PFSK-1 (cell line): ENCODE measurements around the gene ANKMY1.

Experiments
- FOXP2 ChIP-seq: optimal IDR thresholded peaks from 2 replicates; pipeline ENCODE3; 2011; ENCODE audit warnings: borderline replicate concordance, control low read depth, inconsistent platforms; ENCODE audit not compliant: insufficient read depth; ENCODE audit errors: extremely low read length, extremely low read depth
- POLR2AphosphoS5 ChIP-seq: IDR thresholded peaks from 2 replicates; pipeline ENCODE4 v1.6.1; 2012; ENCODE audit warnings: low read depth, mild to moderate bottlenecking, control low read depth, low read length, moderate library complexity
- REST ChIP-seq, 2 experiments: IDR thresholded peaks; 2 replicates each; pipeline versions ENCODE4 v1.6.1 to v1.8.0; 2011 to 2012; ENCODE audit warnings: low read depth in 2 of 2, low read length in 2 of 2, control low read depth in 1 of 2, inconsistent platforms in 1 of 2, mild to moderate bottlenecking in 1 of 2, moderate library complexity in 1 of 2; ENCODE audit not compliant: insufficient read depth in 1 of 2
- SIN3A ChIP-seq: IDR thresholded peaks from 2 replicates; pipeline ENCODE4 v1.6.1; 2012; ENCODE audit warnings: mild to moderate bottlenecking, low read length, moderate library complexity, borderline replicate concordance; ENCODE audit not compliant: insufficient read depth
- TAF1 ChIP-seq: IDR thresholded peaks from 2 replicates; pipeline ENCODE4 v1.6.1; 2012; ENCODE audit warnings: low read length, control low read depth, borderline replicate concordance; ENCODE audit not compliant: insufficient read depth

- TF ChIP-seq REST (IDR thresholded peaks at IDR 0.05; ENCODE audit: insufficient read depth in 1 of 2, low read depth in 2 of 2, low read length in 2 of 2) (peak; percentile 51 to 81; a peak in 3 of 4 replicates), POLR2AphosphoS5 (no peak), FOXP2 (no peak), TAF1 (no peak), SIN3A (no peak)
Measured at GRCh38 chr2:240445961-240446663, 111.7 kb downstream of the ANKMY1 start.
